Hepatocyte (in vitro differentiated cells): ENCODE measurements around the gene TEKT5.

Experiments used
- EZH2 ChIP-seq: fragments of 200-600 bp; sonication (generic); IDR thresholded peaks from 2 replicates; pipeline ENCODE4 v1.6.1; 2016; ENCODE audit warnings: antibody characterized with exemption, mild to moderate bottlenecking, borderline replicate concordance
- EZH2phosphoT487 ChIP-seq: fragments of 200-600 bp; sonication (generic); IDR thresholded peaks from one replicate; pipeline ENCODE4 v1.6.1; 2018; ENCODE audit warnings: antibody characterized with exemption, mild to moderate bottlenecking, low read depth, moderate library complexity; ENCODE audit not compliant: unreplicated experiment, severe bottlenecking
- TF ChIP-seq, protein P1 (sequence below): fragments of 200-600 bp; sonication (generic); IDR thresholded peaks from 2 replicates; pipeline ENCODE4 v1.5.1; 2016; ENCODE audit warnings: antibody characterized with exemption, mild to moderate bottlenecking; ENCODE audit not compliant: poor library complexity

DNA sequence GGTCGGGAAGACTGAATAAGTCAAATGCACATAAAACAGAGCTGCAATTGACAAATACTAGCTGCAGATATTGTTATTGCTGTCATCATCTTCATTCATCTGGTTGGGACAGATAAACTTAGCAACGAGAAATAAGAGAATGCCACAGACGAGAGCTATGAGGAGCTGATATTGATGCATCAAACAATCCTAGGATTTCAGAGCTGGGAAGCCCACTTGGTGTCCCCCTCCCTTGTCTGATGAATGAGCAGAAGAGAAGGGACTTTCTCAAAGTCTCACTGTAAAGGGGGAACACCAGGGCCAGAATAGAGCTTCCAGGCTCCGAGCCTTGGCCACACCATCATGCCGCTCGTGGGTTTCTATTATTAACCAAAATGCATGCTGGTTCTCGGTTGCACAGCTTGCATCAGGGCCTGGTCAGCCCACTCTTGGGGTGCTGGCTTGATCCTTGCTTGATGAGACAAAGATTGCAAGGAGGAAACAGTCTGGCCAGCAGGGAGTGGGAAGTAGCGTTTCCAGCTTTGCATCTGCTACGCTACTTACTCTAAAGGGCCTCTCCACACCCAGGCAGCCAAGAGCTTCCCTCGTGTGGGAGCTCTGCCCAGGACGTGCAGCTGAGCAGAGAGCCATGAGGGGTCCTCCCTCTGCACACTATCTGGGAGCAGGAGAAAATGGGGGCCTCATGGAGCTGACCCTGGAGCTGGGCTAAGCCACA is 85.9 kb downstream of the TEKT5 start:
- TF ChIP-seq, protein P1, sequence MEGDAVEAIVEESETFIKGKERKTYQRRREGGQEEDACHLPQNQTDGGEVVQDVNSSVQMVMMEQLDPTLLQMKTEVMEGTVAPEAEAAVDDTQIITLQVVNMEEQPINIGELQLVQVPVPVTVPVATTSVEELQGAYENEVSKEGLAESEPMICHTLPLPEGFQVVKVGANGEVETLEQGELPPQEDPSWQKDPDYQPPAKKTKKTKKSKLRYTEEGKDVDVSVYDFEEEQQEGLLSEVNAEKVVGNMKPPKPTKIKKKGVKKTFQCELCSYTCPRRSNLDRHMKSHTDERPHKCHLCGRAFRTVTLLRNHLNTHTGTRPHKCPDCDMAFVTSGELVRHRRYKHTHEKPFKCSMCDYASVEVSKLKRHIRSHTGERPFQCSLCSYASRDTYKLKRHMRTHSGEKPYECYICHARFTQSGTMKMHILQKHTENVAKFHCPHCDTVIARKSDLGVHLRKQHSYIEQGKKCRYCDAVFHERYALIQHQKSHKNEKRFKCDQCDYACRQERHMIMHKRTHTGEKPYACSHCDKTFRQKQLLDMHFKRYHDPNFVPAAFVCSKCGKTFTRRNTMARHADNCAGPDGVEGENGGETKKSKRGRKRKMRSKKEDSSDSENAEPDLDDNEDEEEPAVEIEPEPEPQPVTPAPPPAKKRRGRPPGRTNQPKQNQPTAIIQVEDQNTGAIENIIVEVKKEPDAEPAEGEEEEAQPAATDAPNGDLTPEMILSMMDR = no peak
- no peak for TF ChIP-seq EZH2phosphoT487
- no peak for TF ChIP-seq EZH2
